Omental fat pad (tissue), 4 donors: ENCODE data around the gene LIFR. TPM values are rescaled to one million over a fixed set of nuclear protein-coding genes. Genes with fewer than 3 reads are reported as not detected.
A peak's percentile ranks its signal among the peaks of the same experiment; 100 is the strongest.

ENCODE experiments used
- ATAC-seq: fragments of 150-250 bp; one replicate; pipeline ENCODE4 v1.9.1; 2016; ENCODE audit warnings: mild to moderate bottlenecking, moderate library complexity; ENCODE audit not compliant: low FRiP score
- DNase-seq: peaks from one replicate; pipeline ENCODE4 v3.0.0-alpha.2; 2019; ENCODE audit warnings: low spot score
- CTCF ChIP-seq, 3 donors: fragments of 450-650 bp; IDR thresholded peaks; one replicate each; pipeline ENCODE4 v1.5.1; 2016 to 2017; ENCODE audit warnings: antibody characterized with exemption in 3 of 3, mild to moderate bottlenecking in 3 of 3, moderate library complexity in 2 of 3
- total RNA-seq, 4 donors: library from RNA; depleted of rRNA; stranded (reverse); fragments of >200 nt; gene quantifications; one replicate each; pipeline ENCODE4 v1.1.0, GENCODE V29; 2016

The LIFR gene
- total RNA-seq, 4 donors from 2014 or later: 95.9 to 388 (median 126) TPM

DNA sequence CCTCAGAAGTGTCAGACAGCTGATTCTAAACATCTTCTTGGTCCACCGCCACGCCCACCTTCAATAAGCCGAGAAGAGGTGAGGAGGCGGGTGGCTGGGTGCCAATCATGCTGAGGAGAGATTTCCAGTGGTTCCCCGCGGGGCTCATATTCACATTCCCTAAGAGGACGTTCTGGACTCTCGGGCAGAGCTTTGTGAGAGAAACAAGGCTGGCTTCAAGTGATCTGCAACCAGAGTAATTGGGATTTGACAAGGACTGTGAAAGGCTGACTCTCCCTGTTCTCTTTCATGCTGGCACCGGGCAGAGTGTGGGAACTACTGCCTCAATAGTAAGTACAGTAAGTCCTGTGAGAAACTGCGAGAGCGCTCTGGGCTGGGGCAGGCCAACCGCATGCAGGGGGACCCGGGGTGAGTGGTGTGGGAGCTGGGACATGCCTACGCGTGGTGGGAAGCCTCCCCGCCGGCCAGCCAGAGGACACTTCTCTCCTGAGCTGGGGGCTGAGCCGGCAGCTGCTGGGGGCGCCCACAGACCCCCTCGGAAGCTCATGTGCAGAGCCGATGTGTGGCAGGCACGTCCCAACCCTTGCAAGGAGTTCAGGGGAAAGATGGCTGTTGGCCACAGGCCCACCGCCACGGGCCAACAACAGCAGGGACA, 110.9 kb downstream of the LIFR start:
- TF ChIP-seq CTCF (IDR thresholded peaks at IDR 0.05): no peak
- no peak for ATAC-seq
- DNase-seq: no peak

DNA sequence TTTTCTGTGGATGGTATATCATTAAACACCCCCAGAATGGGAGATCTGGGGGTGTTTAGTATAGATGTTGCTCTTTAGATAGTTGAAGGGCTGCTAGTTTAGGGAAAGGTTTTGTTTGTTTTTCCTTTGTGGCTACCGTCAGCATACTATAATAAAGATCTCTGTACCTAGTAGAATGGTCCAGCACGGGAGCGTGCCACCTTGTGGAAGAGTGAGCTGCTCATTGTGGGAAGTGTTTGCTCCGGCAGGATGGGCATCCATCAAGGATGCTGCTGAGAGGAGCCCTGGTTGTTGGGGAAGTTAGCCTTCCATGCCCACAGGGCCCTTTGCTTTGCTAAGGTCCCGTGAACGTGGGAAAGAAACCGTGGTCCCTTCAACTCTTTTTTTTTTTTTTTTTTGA, 113.1 kb downstream of the LIFR start:
- ATAC-seq (no peak), DNase-seq (no peak)
- TF ChIP-seq CTCF (IDR thresholded peaks at IDR 0.05): no peak

DNA sequence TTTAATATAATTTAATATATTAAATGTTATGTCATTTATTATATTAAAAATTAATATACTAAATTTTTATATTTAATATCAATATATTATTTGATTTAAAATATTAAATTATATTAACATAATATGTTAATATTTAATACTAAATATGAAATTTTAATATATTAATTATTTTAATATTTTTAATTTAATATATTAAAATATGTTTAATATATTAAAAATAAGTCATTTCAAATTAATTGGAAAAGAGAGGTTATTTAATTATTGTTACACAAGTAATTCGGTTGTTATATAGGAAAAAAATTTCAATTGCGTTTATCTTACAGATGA, 114.2 kb downstream of the LIFR start:
- ATAC-seq: no peak
- no peak for TF ChIP-seq CTCF (IDR thresholded peaks at IDR 0.05)
- no peak for DNase-seq

DNA sequence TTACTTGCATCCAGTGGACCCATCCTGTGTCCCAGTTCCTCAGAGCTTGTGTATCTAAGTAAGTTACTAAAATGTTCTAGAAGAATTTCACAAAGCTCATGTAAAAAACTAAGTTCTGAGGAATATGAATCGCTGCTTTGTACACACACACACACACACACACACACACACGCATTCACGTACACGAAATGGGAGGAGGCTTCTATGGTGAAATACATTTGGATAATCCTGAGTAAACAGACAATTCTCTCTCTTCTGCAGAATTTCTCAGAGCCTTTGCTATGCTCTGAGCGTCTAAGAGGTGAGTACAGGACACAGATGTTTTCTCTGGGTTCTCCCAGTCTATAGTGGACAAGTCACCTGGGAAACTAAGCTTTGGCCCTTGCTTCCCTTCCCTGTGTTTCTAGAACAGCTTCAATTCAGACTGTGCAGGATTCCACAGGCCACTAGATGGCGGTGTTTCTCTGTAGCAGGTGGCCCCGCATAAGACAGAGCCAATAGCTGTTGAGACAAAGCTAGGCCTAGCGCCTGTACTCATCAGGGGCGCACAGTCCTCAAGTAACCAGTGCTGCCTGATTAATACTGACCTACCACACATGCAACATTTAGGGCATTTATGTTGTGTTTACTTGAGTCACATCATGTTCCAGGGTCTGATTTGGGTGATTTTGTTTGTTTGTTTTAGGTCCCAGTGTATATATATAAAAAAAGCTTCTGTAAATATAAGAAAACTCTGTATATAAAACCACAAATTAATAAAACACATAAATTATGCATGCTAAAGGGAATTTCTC, 114.8 kb downstream of the LIFR start:
- ATAC-seq: peak; percentile 98

DNA sequence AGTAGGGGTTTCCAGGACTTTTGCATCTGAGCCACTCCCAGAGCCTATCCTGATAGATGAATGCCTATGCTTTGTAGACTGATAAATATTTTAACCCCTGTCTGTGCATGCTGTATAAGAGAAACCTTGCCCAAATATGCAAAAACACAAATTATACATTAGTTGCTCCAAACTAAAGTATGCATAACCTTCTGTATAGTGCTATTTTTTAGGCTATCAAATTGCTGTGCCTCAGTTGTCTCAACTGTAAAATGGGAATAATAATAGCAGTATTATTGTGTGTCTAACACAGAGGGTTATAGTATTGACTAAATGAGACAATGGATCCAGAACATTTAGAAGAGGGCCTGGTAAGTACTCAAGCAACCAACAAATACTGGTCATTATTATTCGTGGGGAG, 117.7 kb downstream of the LIFR start:
- no peak for TF ChIP-seq CTCF (IDR thresholded peaks at IDR 0.05)
- no peak for DNase-seq
- no peak for ATAC-seq

More for the DNA sequence above, 114.8 kb downstream of the LIFR start:
- TF ChIP-seq CTCF (IDR thresholded peaks at IDR 0.05): peak in 2 of 3 donors; percentile 74 to 77
- peak; percentile 89 for DNase-seq

GRCh38 chr5:38434966-38435705, 121.3 kb downstream of the LIFR start:
- peak; percentile 63 for ATAC-seq

More at GRCh38 chr5:38434966-38435705, 121.3 kb downstream of the LIFR start:
- DNase-seq: no peak
- no peak for TF ChIP-seq CTCF (IDR thresholded peaks at IDR 0.05)
